ENCODE measurements around the gene WDR18. TPM values are rescaled to one million over a fixed set of nuclear protein-coding genes. Genes with fewer than 3 reads are reported as not detected.
A peak's percentile ranks its signal among the peaks of the same experiment; 100 is the strongest.

The WDR18 gene
- 124 TPM for total RNA-seq (2021; ENCODE audit: unreplicated experiment)
- polyA plus RNA-seq (2012), result 104 and 106 TPM in 2 replicates
- percentile 61 among the genes with signal in this experiment for Bru-seq, nascent RNA
- percentile 75 among the genes with signal in this experiment for BruChase-seq, experiment 1, labeled RNA remaining after a 6-hour chase
- BruChase-seq, experiment 2, labeled RNA remaining after a 2-hour chase, result percentile 65 among the genes with signal in this experiment
- long read RNA-seq, transcript WDR18-202 (10 exons, 1,608 nt), result major isoform, 180 of 268 reads
- long read RNA-seq, transcript WDR18-204 (9 exons, 1,465 nt), result minor isoform, 5 of 268 reads
- long read RNA-seq, partial matches to known transcripts, result 49 of 268 reads
- long read RNA-seq, other reads (novel, unspliced or antisense), result 33 of 268 reads

- no peak within 1 kb of the TSS for H2AFZ ChIP-seq (ENCODE audit: low read depth, low read length, poor library complexity, severe bottlenecking)
- intact Hi-C loops (cut with micrococcal nuclease), result no loop called here
- no TSS peak for BruUV-seq (replicated peaks)
- TF ChIP-seq TCF7L2 (IDR thresholded peaks at IDR 0.05; ENCODE audit: borderline replicate concordance, extremely low read depth, insufficient read depth, insufficient read length) (peak; percentile 65), CBX3 (IDR thresholded peaks at IDR 0.05; ENCODE audit: low read depth) (no peak), ZBTB33 (IDR thresholded peaks at IDR 0.05; ENCODE audit: extremely low read depth, insufficient replicate concordance, low read length) (no peak), ZFX (IDR thresholded peaks at IDR 0.05) (peak; percentile 50; the same call in 1 of the 2 replicates), ZNF274 (IDR thresholded peaks at IDR 0.05; ENCODE audit: low read depth, low read length) (no peak), CEBPB (IDR thresholded peaks at IDR 0.05; ENCODE audit: low read depth) (no peak), POLR2A (IDR thresholded peaks at IDR 0.05; ENCODE audit: borderline replicate concordance, extremely low read depth, insufficient read depth, insufficient read length) (peak; percentile 62), MAX (IDR thresholded peaks at IDR 0.05) (peak; percentile 91), SRF (IDR thresholded peaks at IDR 0.05; ENCODE audit: low read depth) (no peak; the same call in 1 of the 2 replicates), EGR1 (IDR thresholded peaks at IDR 0.05; ENCODE audit: low read depth) (no peak), SP1 (IDR thresholded peaks at IDR 0.05; ENCODE audit: low read depth) (no peak; the same call in 1 of the 2 replicates), EZH2 (IDR thresholded peaks at IDR 0.05) (no peak), POLR2AphosphoS5 (IDR thresholded peaks at IDR 0.05; ENCODE audit: low read depth, low read length) (peak; percentile 48; the same call in 1 of the 2 replicates), RAD21 (IDR thresholded peaks at IDR 0.05; ENCODE audit: low read depth) (no peak), ELF1 (IDR thresholded peaks at IDR 0.05; ENCODE audit: borderline replicate concordance, low read depth) (no peak), YY1 (IDR thresholded peaks at IDR 0.05; ENCODE audit: extremely low read depth, insufficient replicate concordance, low read depth, low read length) (peak; percentile 98), JUND (IDR thresholded peaks at IDR 0.05) (no peak), CTCF (IDR thresholded peaks at IDR 0.05 in 2 of 3, conservative IDR thresholded peaks at IDR 0.05 in 1 of 3; ENCODE audit: borderline replicate concordance in 1 of 3, insufficient read depth in 1 of 3, low read depth in 2 of 3, low read length in 2 of 3) (no peak), FOSL1 (IDR thresholded peaks at IDR 0.05; ENCODE audit: low read depth) (no peak), ATF3 (IDR thresholded peaks at IDR 0.05) (no peak), SIN3A (IDR thresholded peaks at IDR 0.05; ENCODE audit: low read depth) (no peak)
Measured at GRCh38 chr19:984165-984967, at the start of gene WDR18. WDR18 (plus strand) TSS chr19:984345; CDS start chr19:984354, 9 bp downstream.

More at GRCh38 chr19:984165-984967, at the start of gene WDR18:
- peak within 1 kb of the TSS; percentile 81 for H3K4me2 ChIP-seq (ENCODE audit: low read length)
- ChIA-PET CTCF (interaction anchor here (0.6 to 2.2 kb wide), 8 partner anchors 36 to 304 kb away, joined by 3 to 21 read pairs (median 4); no protein-coding TSS in a partner anchor), RAD21 (ENCODE audit: low non-redundant PET in 1 of 2, low total read pairs in 2 of 2, uncharacterized antibody in 2 of 2, unreplicated experiment in 2 of 2) (no interaction called here), POLR2A (interaction anchor here (0.6 to 2.1 kb wide), 9 partner anchors 25 to 285 kb away, joined by 3 to 9 read pairs (median 3); partner anchors contain the start of genes ABCA7 and CIRBP)
- peaks cover 22 to 40% of the 10 kb centered on the region in 2 experiments for H3K4me1 ChIP-seq (ENCODE audit: control insufficient read depth in 1 of 2, insufficient read depth in 2 of 2, low read length in 2 of 2)
- H3K9me2 ChIP-seq (ENCODE audit: insufficient read depth), result no peaks in the 10 kb centered on the region
- H3K27ac ChIP-seq (ENCODE audit: low read depth, low read length), result peak within 1 kb of the TSS; percentile 88
- H3K79me2 ChIP-seq (ENCODE audit: insufficient read depth, low read length), result peaks cover 31% of the 10 kb centered on the region
- H3K27me3 ChIP-seq (ENCODE audit: insufficient read depth, low read length), result no peaks in the 10 kb centered on the region
- ATAC-seq (peak; percentile 67), DNase-seq (ENCODE audit: low read depth, low spot score) (peak; percentile 71)
- H3K4me3 ChIP-seq (replicated peaks in 1 of 2; ENCODE audit: low read depth in 1 of 2, low read length in 2 of 2), result peak within 1 kb of the TSS; percentile 92 to 99
- peak within 1 kb of the TSS; percentile 99 for H3K9ac ChIP-seq (ENCODE audit: low read length)
- H4K20me1 ChIP-seq (ENCODE audit: insufficient read depth), result no peaks in the 10 kb centered on the region
- peaks cover 8 to 29% of the 10 kb centered on the region in 2 experiments for H3K36me3 ChIP-seq (ENCODE audit: control insufficient read depth in 1 of 2, insufficient read depth in 2 of 2, low read length in 2 of 2)
- no peaks in the 10 kb centered on the region for H3K9me3 ChIP-seq (ENCODE audit: control insufficient read depth in 1 of 2, insufficient read depth in 1 of 2, low read depth in 1 of 2, low read length in 2 of 2)

Data from HCT116 (cell line).